SU-DHL-6 (cell line): ENCODE results near the gene CATSPERE.

Experiments
- CTCF ChIP-seq: fragments of 200-600 bp; sonication (generic); IDR thresholded peaks from one replicate; pipeline ENCODE4 v1.5.1; 2017; ENCODE audit warnings: antibody characterized with exemption, mild to moderate bottlenecking, low read length, moderate library complexity; ENCODE audit not compliant: insufficient read depth, poor library complexity, severe bottlenecking
- EZH2phosphoT487 ChIP-seq: fragments of 200-600 bp; sonication (generic), shearing (Covaris generic); conservative IDR thresholded peaks from 2 replicates; pipeline ENCODE4 v1.6.1; 2018; ENCODE audit warnings: mild to moderate bottlenecking, antibody characterized with exemption, low read length, moderate library complexity, mixed read lengths

GRCh38 chr1:244680667-244681066, 219.6 kb downstream of the CATSPERE start:
- TF ChIP-seq CTCF (no peak), EZH2phosphoT487 (no peak)
